ENCODE data around the gene UBE2C. TPM values are rescaled to one million over a fixed set of nuclear protein-coding genes. Genes with fewer than 3 reads are reported as not detected.
A peak's percentile ranks its signal among the peaks of the same experiment; 100 is the strongest.

The UBE2C gene
- total RNA-seq, 1 experiment from 2014 or later: 205 TPM

- ChIA-PET CTCF (no interaction called here), RAD21 (ENCODE audit: low non-redundant PET in 1 of 2, low total read pairs in 2 of 2, uncharacterized antibody in 2 of 2, unreplicated experiment in 2 of 2) (no interaction called here), POLR2A (no interaction called here)
- ATAC-seq: no peak
- H4K20me1 ChIP-seq (ENCODE audit: insufficient read depth): no peaks in the 10 kb centered on the region
- H3K9me2 ChIP-seq (ENCODE audit: insufficient read depth): no peaks in the 10 kb centered on the region
- no peak overlapping the region for H3K9ac ChIP-seq (ENCODE audit: low read length)
- H3K4me2 ChIP-seq (ENCODE audit: low read length): peak overlapping the region; percentile 50; the same call in 1 of the 2 replicates
- TF ChIP-seq YY1 (IDR thresholded peaks at IDR 0.05; ENCODE audit: extremely low read depth, insufficient replicate concordance, low read depth, low read length) (no peak), MAX (IDR thresholded peaks at IDR 0.05) (no peak)
- no peak overlapping the region for H3K27ac ChIP-seq (ENCODE audit: low read depth, low read length)
- no peaks in the 10 kb centered on the region for H3K27me3 ChIP-seq (ENCODE audit: insufficient read depth, low read length)
- BruUV-seq (replicated peaks): no TSS peak
- H3K4me1 ChIP-seq (ENCODE audit: control insufficient read depth in 1 of 2, insufficient read depth in 2 of 2, low read length in 2 of 2): peaks cover 15 to 36% of the 10 kb centered on the region in 2 experiments
- intact Hi-C loops (cut with micrococcal nuclease): no loop called here
- no peak for DNase-seq (ENCODE audit: low read depth, low spot score)
- H3K9me3 ChIP-seq (ENCODE audit: control insufficient read depth in 1 of 2, insufficient read depth in 1 of 2, low read depth in 1 of 2, low read length in 2 of 2): no peaks in the 10 kb centered on the region
- H2AFZ ChIP-seq (ENCODE audit: low read depth, low read length, poor library complexity, severe bottlenecking): no peak overlapping the region
- no peak overlapping the region for H3K4me3 ChIP-seq (replicated peaks in 1 of 2; ENCODE audit: low read depth in 1 of 2, low read length in 2 of 2)
- H3K79me2 ChIP-seq (ENCODE audit: insufficient read depth, low read length): 0 out of 2 replicates have a peak, but pooled peaks cover 12% of the 10 kb centered on the region
- H3K36me3 ChIP-seq (ENCODE audit: control insufficient read depth in 1 of 2, insufficient read depth in 2 of 2, low read length in 2 of 2): no peaks in the 10 kb centered on the region
Measured at GRCh38 chr20:45859916-45860315, 47.5 kb downstream of the UBE2C start.

- TF ChIP-seq EZH2phosphoT487 (IDR thresholded peaks at IDR 0.05; ENCODE audit: borderline replicate concordance) (no peak), RAD21 (IDR thresholded peaks at IDR 0.05; ENCODE audit: low read depth) (no peak), TCF7L2 (IDR thresholded peaks at IDR 0.05; ENCODE audit: borderline replicate concordance, extremely low read depth, insufficient read depth, insufficient read length) (peak; percentile 62)
- Histone ChIP-seq H3K4me2 (ENCODE audit: low read length) (peak overlapping the region; percentile 50), H4K20me1 (ENCODE audit: insufficient read depth) (no peaks in the 10 kb centered on the region), H3K9me3 (ENCODE audit: control insufficient read depth in 1 of 2, insufficient read depth in 1 of 2, low read depth in 1 of 2, low read length in 2 of 2) (no peaks in the 10 kb centered on the region), H3K27me3 (ENCODE audit: insufficient read depth, low read length) (no peaks in the 10 kb centered on the region), H3K4me3 (replicated peaks in 1 of 2; ENCODE audit: low read depth in 1 of 2, low read length in 2 of 2) (no peak overlapping the region), H3K9me2 (ENCODE audit: insufficient read depth) (no peaks in the 10 kb centered on the region), H3K36me3 (ENCODE audit: control insufficient read depth in 1 of 2, insufficient read depth in 2 of 2, low read length in 2 of 2) (no peaks in the 10 kb centered on the region), H3K79me2 (ENCODE audit: insufficient read depth, low read length) (0 out of 2 replicates have a peak, but pooled peaks cover 12% of the 10 kb centered on the region), H3K4me1 (ENCODE audit: control insufficient read depth in 1 of 2, insufficient read depth in 2 of 2, low read length in 2 of 2) (peaks cover 15 to 36% of the 10 kb centered on the region in 2 experiments), H3K27ac (ENCODE audit: low read depth, low read length) (no peak overlapping the region), H2AFZ (ENCODE audit: low read depth, low read length, poor library complexity, severe bottlenecking) (no peak overlapping the region), H3K9ac (ENCODE audit: low read length) (no peak overlapping the region)
- intact Hi-C loops (cut with micrococcal nuclease): no loop called here
- ATAC-seq: no peak
- CTCF ChIA-PET: no interaction called here
- DNase-seq (ENCODE audit: low read depth, low spot score): no peak
- POLR2A ChIA-PET: no interaction called here
- BruUV-seq (replicated peaks): no TSS peak
- RAD21 ChIA-PET (ENCODE audit: low non-redundant PET in 1 of 2, low total read pairs in 2 of 2, uncharacterized antibody in 2 of 2, unreplicated experiment in 2 of 2): no interaction called here
Measured at GRCh38 chr20:45860560-45861220, 48.2 kb downstream of the UBE2C start.

All from HCT116 (cell line).